Muscle layer of duodenum (tissue), 2 donors: ENCODE measurements around the gene SCRT2.

Experiments
- H3K27ac ChIP-seq: one replicate; pipeline ENCODE4 v1.7.0; 2013; ENCODE audit warnings: mild to moderate bottlenecking, low read length
- H3K27me3 ChIP-seq: one replicate; pipeline ENCODE4 v1.7.0; 2013; ENCODE audit warnings: low read depth, mild to moderate bottlenecking, control low read depth, low read length
- H3K36me3 ChIP-seq, 2 donors: one replicate each; pipeline ENCODE4 v1.7.0; 2013; ENCODE audit warnings: low read length in 2 of 2, control low read depth in 1 of 2, mild to moderate bottlenecking in 1 of 2; ENCODE audit not compliant: insufficient read depth in 2 of 2, control insufficient read depth in 1 of 2
- H3K4me1 ChIP-seq, 2 donors: one replicate each; pipeline ENCODE4 v1.7.0; 2013; ENCODE audit warnings: low read length in 2 of 2, mild to moderate bottlenecking in 2 of 2, control low read depth in 1 of 2, moderate library complexity in 1 of 2; ENCODE audit not compliant: insufficient read depth in 2 of 2, control insufficient read depth in 1 of 2
- H3K4me3 ChIP-seq, 2 donors: one replicate each; pipeline ENCODE4 v1.7.0; 2013; ENCODE audit warnings: low read length in 2 of 2, low read depth in 1 of 2, mild to moderate bottlenecking in 1 of 2
- H3K9me3 ChIP-seq, 2 donors: one replicate each; pipeline ENCODE4 v1.7.0; 2013; ENCODE audit warnings: low read length in 2 of 2, control low read depth in 1 of 2, mild to moderate bottlenecking in 1 of 2; ENCODE audit not compliant: control insufficient read depth in 1 of 2
- donor health status: healthy.

Gene SCRT2

DNA sequence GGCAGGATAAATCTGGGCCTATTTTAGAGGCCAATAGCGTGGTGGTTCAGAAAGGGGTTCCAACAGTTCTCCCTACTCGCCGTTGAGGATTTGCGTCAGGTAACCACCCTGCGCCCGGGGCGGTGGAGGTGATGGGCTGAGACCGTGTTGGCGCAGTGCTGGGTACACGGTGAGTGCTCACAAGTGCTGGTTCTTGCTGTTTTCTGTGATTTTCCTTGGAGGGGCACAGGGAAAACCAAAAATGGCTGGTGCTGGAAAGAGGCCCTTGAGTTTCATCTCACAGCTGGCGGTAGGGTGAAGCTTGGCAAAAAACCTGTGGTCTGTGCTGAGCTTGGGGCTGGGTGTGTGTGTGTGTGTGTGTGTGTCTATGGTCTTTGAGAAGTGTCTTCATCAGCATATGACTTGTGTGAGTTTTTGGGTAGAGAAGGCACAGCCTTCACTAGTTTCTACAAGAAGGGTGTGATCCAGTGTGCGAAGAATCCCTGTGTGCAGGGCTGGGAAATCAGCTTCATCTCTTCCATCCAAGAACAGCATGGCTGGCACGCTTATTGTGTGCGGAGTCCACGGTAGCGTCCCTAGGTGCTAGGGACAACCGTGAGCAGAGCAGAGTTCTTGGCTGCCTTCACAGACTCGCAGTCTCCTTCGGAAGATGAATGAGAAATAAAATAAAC lies 35.3 kb upstream of the SCRT2 start:
- Histone ChIP-seq H3K4me3 (no peak overlapping the region), H3K27ac (no peak overlapping the region), H3K27me3 (peaks cover 26% of the 10 kb centered on the region), H3K9me3 (peaks cover 11 to 13% of the 10 kb centered on the region in 2 donors), H3K36me3 (no peaks in the 10 kb centered on the region), H3K4me1 (no peaks in the 10 kb centered on the region)

DNA sequence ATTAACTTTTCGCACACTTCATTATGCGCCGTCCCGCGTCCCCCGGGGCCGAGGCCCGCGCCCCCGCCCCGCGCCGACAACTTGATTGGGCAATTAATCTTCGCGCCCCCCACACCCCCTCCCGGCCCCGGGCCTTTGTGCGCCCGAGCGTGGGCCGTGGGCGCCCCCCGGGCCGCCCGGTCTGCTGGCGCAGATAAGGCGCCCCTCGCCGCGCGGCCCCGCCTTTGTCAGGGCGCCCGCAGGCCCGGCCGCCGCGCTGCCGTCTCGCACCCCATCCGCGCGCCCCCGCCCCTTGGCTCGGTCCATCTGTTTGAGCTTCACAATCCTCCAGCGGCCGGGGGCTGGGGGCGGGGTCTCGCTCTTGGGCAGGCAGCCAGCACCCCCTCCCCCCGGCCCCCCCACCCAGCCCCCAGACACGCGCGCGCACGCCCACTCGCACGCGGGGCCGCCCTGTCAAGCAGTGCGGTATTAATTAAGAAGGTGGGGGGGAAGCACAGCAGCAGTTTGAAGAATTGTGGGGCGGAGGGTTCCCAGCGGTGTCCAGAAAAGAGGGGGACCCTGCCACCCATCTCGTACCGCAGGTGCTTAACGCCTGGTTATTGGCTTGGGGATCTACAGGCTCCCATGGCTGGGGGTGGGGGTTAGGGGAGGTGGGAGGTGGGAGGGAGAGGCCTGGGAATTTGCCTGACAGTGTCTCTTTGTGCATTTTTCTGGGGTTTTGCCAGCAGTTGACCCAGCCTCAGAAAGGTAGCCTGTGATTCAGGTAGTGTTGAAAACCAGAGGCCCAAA lies 34.6 kb upstream of the SCRT2 start:
- no peak overlapping the region for H3K4me3 ChIP-seq
- H3K4me1 ChIP-seq: no peaks in the 10 kb centered on the region
- no peak overlapping the region for H3K27ac ChIP-seq
- H3K36me3 ChIP-seq: no peaks in the 10 kb centered on the region
- peaks cover 26% of the 10 kb centered on the region for H3K27me3 ChIP-seq
- H3K9me3 ChIP-seq: peaks cover 11 to 13% of the 10 kb centered on the region in 2 donors

DNA sequence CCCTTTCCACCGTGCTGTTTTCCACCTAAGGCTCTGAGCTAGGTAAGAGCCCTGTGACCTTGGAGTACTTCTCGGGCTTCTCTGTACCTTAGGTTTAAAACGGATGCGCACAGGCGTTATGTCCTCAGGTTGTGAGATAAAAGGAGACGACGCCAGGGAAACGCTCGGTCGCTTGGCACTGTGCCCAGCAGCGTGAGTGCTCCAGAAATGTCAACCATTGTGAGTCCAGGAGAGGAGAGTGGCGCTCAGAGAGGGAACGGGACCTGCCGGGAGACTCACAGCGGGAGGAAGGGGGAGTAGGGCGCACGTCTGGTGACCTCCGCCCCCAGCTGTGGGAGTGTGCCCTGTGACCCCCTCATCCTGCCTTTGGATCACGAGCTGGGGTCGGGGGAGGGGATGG lies 33.8 kb upstream of the SCRT2 start:
- peaks cover 26% of the 10 kb centered on the region for H3K27me3 ChIP-seq
- H3K36me3 ChIP-seq: no peaks in the 10 kb centered on the region
- H3K9me3 ChIP-seq: peaks cover 11% of the 10 kb centered on the region in 2 donors
- no peaks in the 10 kb centered on the region for H3K4me1 ChIP-seq
- no peak overlapping the region for H3K4me3 ChIP-seq
- no peak overlapping the region for H3K27ac ChIP-seq

DNA sequence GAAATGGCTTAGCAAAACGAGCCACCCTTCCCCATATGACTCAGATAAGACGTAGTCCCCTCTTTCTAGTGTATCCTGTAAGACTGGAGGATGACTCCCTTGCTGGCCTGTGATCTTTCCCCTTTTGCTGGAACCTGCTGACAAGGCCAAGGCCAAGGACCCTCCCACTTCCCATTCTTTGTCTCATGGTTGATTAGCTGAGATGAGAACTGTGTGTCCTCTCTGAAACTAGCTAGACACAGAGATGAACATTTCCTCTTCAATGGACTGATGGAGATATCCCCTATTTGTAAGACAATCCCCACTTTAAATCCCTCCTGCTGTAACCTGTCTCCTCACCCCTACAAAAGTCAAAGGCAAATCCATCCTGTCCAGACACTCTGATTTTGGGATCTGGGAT lies 33.4 kb upstream of the SCRT2 start:
- Histone ChIP-seq H3K27ac (no peak overlapping the region), H3K9me3 (peaks cover 7 to 8% of the 10 kb centered on the region in 2 donors), H3K4me1 (no peaks in the 10 kb centered on the region), H3K27me3 (peaks cover 26% of the 10 kb centered on the region), H3K36me3 (no peaks in the 10 kb centered on the region), H3K4me3 (no peak overlapping the region)

DNA sequence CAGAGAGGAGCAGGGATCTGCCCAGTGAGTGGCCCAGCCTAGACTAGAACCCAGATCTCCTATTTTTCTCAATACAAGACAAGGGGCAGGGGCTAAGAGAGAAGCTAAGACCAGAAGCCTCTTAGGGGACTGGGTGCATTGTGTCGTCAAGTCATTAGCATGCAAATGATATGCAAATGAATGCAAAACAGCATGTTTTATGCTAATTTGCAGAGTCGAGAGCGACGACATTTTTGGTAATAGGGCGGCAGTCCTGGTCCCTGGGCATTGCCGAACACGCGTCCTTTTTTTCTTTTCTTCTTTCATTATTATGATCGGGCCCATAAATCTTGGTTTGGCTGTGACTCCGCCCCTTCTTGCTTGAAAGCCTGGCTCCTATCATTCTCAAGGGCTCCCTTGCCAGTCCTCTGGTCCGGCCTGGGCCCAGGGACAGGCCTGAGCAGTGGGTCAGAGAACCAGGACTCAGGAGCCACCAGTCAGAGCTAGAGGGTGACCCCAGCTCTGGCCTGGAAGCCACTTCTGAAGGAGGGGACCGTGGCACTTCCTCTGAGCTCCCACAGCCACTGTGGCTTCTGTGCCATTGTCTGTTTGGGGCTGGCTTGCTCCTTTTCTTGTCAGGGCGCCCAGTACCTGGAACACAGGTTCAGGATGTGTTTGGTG lies 32.0 kb upstream of the SCRT2 start:
- H3K27ac ChIP-seq: no peak overlapping the region
- no peak overlapping the region for H3K4me3 ChIP-seq
- no peaks in the 10 kb centered on the region for H3K36me3 ChIP-seq
- no peaks in the 10 kb centered on the region for H3K4me1 ChIP-seq
- peaks cover 26% of the 10 kb centered on the region for H3K27me3 ChIP-seq
- H3K9me3 ChIP-seq: peaks cover 3 to 8% of the 10 kb centered on the region in 2 donors

DNA sequence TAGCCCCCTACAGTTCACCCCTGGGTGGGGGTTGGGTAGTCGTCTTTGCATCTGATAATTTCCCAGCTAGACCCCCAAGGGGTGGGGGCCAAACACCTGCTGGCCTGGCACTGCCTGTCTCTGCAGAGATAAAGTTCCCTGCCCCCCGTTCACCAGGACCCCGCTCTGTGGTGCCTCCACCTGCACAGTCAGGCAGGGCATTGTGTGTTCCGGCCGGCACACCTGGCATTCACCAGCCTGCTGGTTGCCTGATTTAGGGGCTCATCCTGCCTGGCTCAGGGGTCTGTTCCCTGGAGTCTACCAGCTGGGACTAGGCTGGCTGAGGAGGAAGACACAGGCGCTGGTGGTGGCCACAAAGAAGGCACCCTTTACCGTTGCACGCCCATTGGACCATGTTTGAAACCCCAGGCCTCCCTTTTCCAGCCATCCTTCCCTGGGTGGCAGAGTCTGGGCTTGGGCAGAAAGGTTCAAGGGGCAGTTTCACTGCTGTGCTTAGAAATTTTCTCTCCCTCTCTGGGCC lies 30.8 kb upstream of the SCRT2 start:
- no peaks in the 10 kb centered on the region for H3K36me3 ChIP-seq
- no peaks in the 10 kb centered on the region for H3K4me1 ChIP-seq
- peaks cover 3 to 8% of the 10 kb centered on the region in 2 donors for H3K9me3 ChIP-seq
- no peak overlapping the region for H3K4me3 ChIP-seq
- peaks cover 21% of the 10 kb centered on the region for H3K27me3 ChIP-seq
- H3K27ac ChIP-seq: no peak overlapping the region

DNA sequence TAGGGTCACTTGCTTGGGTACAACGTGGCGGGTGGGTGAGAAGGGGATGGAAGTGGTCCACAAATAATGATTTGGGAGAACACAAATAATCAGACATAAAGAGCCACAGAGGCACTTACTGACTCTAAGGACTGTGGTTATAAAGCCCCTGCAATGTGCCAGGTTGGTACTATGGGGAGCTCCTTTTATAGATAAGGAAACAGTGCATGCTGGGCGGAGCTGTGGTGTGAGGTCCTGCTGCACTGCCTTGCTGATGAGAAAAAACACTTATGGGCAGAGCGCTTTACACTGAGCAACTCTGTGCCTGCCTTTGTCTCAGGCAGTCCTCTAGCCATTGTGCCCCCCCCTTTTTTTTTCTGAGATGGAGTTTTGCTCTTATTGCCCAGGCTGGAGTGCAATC lies 29.1 kb upstream of the SCRT2 start:
- H3K4me1 ChIP-seq: no peaks in the 10 kb centered on the region

DNA sequence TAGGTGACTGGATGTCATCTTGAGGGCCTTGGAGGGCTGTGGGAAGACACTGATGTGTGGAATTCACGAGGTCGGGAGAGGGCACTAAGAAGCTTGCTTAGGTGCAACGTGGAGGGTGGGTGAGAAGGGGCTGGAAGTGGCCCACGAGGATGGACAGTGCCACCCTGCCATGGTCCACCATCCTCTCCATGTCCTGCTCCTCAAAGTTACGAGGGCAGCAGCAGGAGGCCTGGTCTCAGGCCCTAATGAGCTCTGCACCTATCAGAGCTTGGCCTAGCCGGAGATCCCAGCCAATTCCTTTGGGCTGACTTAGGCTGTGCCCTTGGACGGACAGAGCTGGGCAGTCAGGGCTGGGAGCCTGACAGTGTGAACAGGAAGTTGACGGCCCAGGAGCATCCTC lies 27.8 kb upstream of the SCRT2 start:
- no peak overlapping the region for H3K4me3 ChIP-seq
- no peaks in the 10 kb centered on the region for H3K36me3 ChIP-seq
- H3K9me3 ChIP-seq: no peaks in the 10 kb centered on the region
- no peak overlapping the region for H3K27ac ChIP-seq
- H3K4me1 ChIP-seq: no peaks in the 10 kb centered on the region
- peaks cover 2% of the 10 kb centered on the region for H3K27me3 ChIP-seq

More for the DNA sequence above, 29.1 kb upstream of the SCRT2 start:
- no peaks in the 10 kb centered on the region for H3K36me3 ChIP-seq
- H3K9me3 ChIP-seq: peaks cover 3 to 8% of the 10 kb centered on the region in 2 donors
- no peak overlapping the region for H3K4me3 ChIP-seq
- H3K27ac ChIP-seq: no peak overlapping the region
- peaks cover 12% of the 10 kb centered on the region for H3K27me3 ChIP-seq

DNA sequence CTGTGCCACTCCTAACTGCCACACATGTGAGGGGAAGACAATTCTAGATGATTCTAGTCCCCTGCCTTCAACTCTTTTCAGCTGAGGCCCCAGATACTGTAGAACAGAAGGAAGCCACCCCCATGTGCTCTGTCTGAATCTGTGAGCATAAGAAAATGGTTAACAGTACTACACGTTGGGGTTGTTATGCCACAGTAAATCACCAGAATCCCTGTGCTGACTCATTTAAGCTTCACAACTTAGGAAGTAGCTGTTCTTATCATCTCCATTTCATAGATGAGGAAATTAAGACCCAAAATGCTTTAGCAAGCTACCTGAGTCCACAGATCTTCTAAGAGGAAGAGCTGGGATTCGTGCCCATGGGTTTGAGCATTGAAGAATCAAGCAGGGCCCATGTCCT lies 27.4 kb upstream of the SCRT2 start:
- Histone ChIP-seq H3K27me3 (no peaks in the 10 kb centered on the region), H3K9me3 (no peaks in the 10 kb centered on the region), H3K4me3 (no peak overlapping the region), H3K4me1 (no peaks in the 10 kb centered on the region), H3K27ac (no peak overlapping the region), H3K36me3 (no peaks in the 10 kb centered on the region)

DNA sequence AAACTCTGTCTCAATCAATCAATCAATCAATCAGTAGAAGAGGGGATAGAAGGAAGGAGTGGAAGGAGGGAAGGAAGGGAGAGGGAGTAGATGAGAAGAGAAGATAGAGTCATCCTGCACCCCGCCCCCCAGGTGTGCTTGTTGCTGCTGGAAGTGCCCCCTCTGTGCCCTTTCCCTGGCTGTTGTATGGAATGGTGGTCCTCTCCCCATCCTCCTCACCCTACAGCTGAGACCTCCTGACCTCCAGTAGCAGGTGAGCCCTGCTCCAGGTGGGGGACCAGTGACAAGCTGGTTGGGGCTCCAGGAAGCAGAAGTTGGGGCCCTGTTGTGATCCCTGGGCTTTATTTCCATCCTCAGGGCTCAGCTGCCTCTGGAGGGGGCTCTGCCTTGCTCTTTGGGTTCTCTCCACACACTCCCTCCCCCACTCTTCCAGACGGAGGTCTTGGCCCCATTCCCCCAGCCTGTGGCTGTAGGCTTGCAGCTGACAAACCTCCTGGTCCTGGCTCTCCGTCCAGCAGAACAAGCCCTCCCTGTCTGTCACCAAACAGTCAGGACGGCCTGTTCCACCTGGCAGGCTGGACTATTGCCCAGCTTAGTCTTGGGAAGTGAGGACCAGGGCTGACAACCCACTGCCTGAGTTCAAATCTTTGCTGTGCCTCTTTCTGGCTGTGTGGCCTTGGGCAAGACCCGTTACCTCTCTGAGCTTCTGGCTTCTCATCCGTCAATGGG lies 26.0 kb upstream of the SCRT2 start:
- H3K27me3 ChIP-seq: peaks cover 3% of the 10 kb centered on the region
- H3K4me3 ChIP-seq: no peak overlapping the region
- H3K9me3 ChIP-seq: no peaks in the 10 kb centered on the region
- H3K4me1 ChIP-seq: no peaks in the 10 kb centered on the region
- no peaks in the 10 kb centered on the region for H3K36me3 ChIP-seq
- H3K27ac ChIP-seq: no peak overlapping the region
